ENCODE measurements around the gene ERFL.

ERFL gene

GRCh38 chr19:41967054-41967783 lies 39.0 kb upstream of the ERFL start:
- ChIA-PET CTCF (no interaction called here), POLR2A (no interaction called here)
- DNase-seq (ENCODE audit: low read depth, low spot score) = no peak
- H3K4me3 ChIP-seq (ENCODE audit: low read depth, low read length) = no peak overlapping the region
- TF ChIP-seq CTCF (IDR thresholded peaks at IDR 0.05; ENCODE audit: insufficient read depth, low read length, missing control alignments) = no peak

- CTCF ChIA-PET = interaction anchor here (1.2 to 1.4 kb wide), 3 partner anchors 14 to 70 kb away, joined by 4 to 5 read pairs (median 4); no protein-coding TSS in a partner anchor
Observed at GRCh38 chr19:41965106-41965505, 36.9 kb upstream of the ERFL start.

GRCh38 chr19:41960973-41961372 lies 32.7 kb upstream of the ERFL start:
- POLR2A ChIA-PET = no interaction called here
- TF ChIP-seq CTCF (IDR thresholded peaks at IDR 0.05; ENCODE audit: insufficient read depth, low read length, missing control alignments) = no peak
- H3K4me3 ChIP-seq (ENCODE audit: low read depth, low read length) = no peak overlapping the region
- DNase-seq (ENCODE audit: low read depth, low spot score) = no peak
- CTCF ChIA-PET = interaction anchor here (0.6 to 1.3 kb wide), 3 partner anchors 10 to 74 kb away, joined by 3 to 5 read pairs (median 3); no protein-coding TSS in a partner anchor

More at GRCh38 chr19:41965106-41965505, 36.9 kb upstream of the ERFL start:
- DNase-seq (ENCODE audit: low read depth, low spot score) = no peak
- TF ChIP-seq CTCF (IDR thresholded peaks at IDR 0.05; ENCODE audit: insufficient read depth, low read length, missing control alignments) = no peak
- POLR2A ChIA-PET = no interaction called here
- no peak overlapping the region for H3K4me3 ChIP-seq (ENCODE audit: low read depth, low read length)

- CTCF ChIA-PET = interaction anchor here (1.4 to 4.0 kb wide), 7 partner anchors 9 to 100 kb away, joined by 3 to 30 read pairs (median 4); partner anchors contain the start of gene RPS19
- TF ChIP-seq CTCF (IDR thresholded peaks at IDR 0.05; ENCODE audit: insufficient read depth, low read length, missing control alignments) = peak; percentile 11
- POLR2A ChIA-PET = interaction anchor here (0.5 to 1.9 kb wide), 7 partner anchors 23 to 100 kb away, joined by 3 to 14 read pairs (median 4); partner anchors contain the start of gene RPS19
- DNase-seq (ENCODE audit: low read depth, low spot score) = peak; percentile 47
- H3K4me3 ChIP-seq (ENCODE audit: low read depth, low read length) = peak within 1 kb of the TSS; percentile 98
Observed at GRCh38 chr19:41959056-41960053, 31.1 kb upstream of the ERFL start, which contains the start of gene RABAC1. RABAC1 (minus strand) TSS chr19:41959321; CDS start chr19:41959292, 29 bp downstream.

GRCh38 chr19:41958367-41959055 lies 30.3 kb upstream of the ERFL start:
- POLR2A ChIA-PET = interaction anchor here (0.5 to 1.9 kb wide), 6 partner anchors 39 to 99 kb away, joined by 3 to 14 read pairs (median 4); partner anchors contain the start of gene RPS19
- H3K4me3 ChIP-seq (ENCODE audit: low read depth, low read length) = peak overlapping the region; percentile 98
- TF ChIP-seq CTCF (IDR thresholded peaks at IDR 0.05; ENCODE audit: insufficient read depth, low read length, missing control alignments) = no peak
- CTCF ChIA-PET = interaction anchor here (0.7 to 4.0 kb wide), 12 partner anchors 8 to 99 kb away, joined by 3 to 30 read pairs (median 4); partner anchors contain the start of gene RPS19
- DNase-seq (ENCODE audit: low read depth, low spot score) = no peak
